Left lung (tissue), 10 donors: ENCODE results near the gene FSCN2. TPM values are rescaled to one million over a fixed set of nuclear protein-coding genes. Genes with fewer than 3 reads are reported as not detected.

Source experiments
- ATAC-seq: fragments of 200-7000 bp; cut with Tn5 transposase; one replicate; pipeline ENCODE4 v1.9.1; 2020; ENCODE audit warnings: moderate library complexity
- DNase-seq, 4 donors: peaks; one replicate each; pipeline ENCODE4 v3.0.0-alpha.2; 2013 to 2020
- H3K27ac ChIP-seq, 2 donors: fragments of 200-600 bp; sonication (generic) in 1 of 2; one replicate each; pipeline versions ENCODE4 v1.5.0 to v1.8.0; 2020 to 2021
- H3K27me3 ChIP-seq, 2 donors: fragments of 200-600 bp; sonication (generic) in 1 of 2; one replicate each; pipeline versions ENCODE4 v1.5.0 to v1.8.0; 2020 to 2021
- H3K36me3 ChIP-seq, 2 donors: fragments of 200-600 bp; sonication (generic) in 1 of 2; one replicate each; pipeline versions ENCODE4 v1.5.0 to v1.8.0; 2020 to 2021
- H3K4me1 ChIP-seq, 2 donors: fragments of 200-600 bp; one replicate each; pipeline ENCODE4 v1.8.0; 2021
- H3K4me3 ChIP-seq, 2 donors: fragments of 200-600 bp; sonication (generic) in 1 of 2; one replicate each; pipeline versions ENCODE4 v1.5.0 to v1.8.0; 2020 to 2021; ENCODE audit warnings: mild to moderate bottlenecking in 1 of 2
- H3K9me3 ChIP-seq, 2 donors: fragments of 200-600 bp; sonication (generic) in 1 of 2; one replicate each; pipeline versions ENCODE4 v1.5.0 to v1.8.0; 2020 to 2021
- CTCF ChIP-seq, 2 donors: fragments of 200-600 bp; sonication (generic) in 1 of 2; IDR thresholded peaks; one replicate each; pipeline versions ENCODE4 v1.5.0 to v1.8.0; 2021; ENCODE audit warnings: antibody characterized with exemption in 2 of 2
- intact Hi-C, 2 donors: fragments of 100-400 bp; cut with DNase I; formaldehyde crosslinking; loops; one replicate each; pipeline versions ENCODE4 v1.11.2 to v1.14.2; 2022
- polyA plus RNA-seq, 6 donors: library from polyadenylated mRNA; unstranded; fragments of 120-200 nt; gene quantifications; one replicate each; pipeline ENCODE4 v1.2.1, GENCODE V29; 2013; ENCODE audit not compliant: insufficient read length in 6 of 6
- total RNA-seq, 2 donors: library from RNA; stranded (reverse); fragmentation: NEBNext Ultra II Directional; extraction: Animal tissue kit (Norgen Biotek cat#: 25700); gene quantifications; one replicate each; pipeline ENCODE4 v1.2.1, GENCODE V29; 2021
- donor health status: DM: no; HTN: yes; CAD: no.
- donor health status: DM: no; HTN: no; CAD: no.

The FSCN2 gene
- total and polyA plus RNA-seq, 8 donors = 0.92 to 3.4 (median 1.9) TPM

GRCh38 chr17:81539571-81539900, 11.4 kb downstream of the FSCN2 start:
- Histone ChIP-seq H3K36me3 (peaks cover 0 to 64% of the 10 kb centered on the region in 2 donors), H3K4me1 (peaks cover 6 to 19% of the 10 kb centered on the region in 2 donors), H3K27me3 (peaks cover 3 to 41% of the 10 kb centered on the region in 2 donors), H3K27ac (no peak overlapping the region), H3K9me3 (no peaks in the 10 kb centered on the region), H3K4me3 (no peak overlapping the region)
- ATAC-seq = no peak
- no peak for TF ChIP-seq CTCF (IDR thresholded peaks at IDR 0.05)
- intact Hi-C loops = no loop called here
- peak in 1 of 4 donors; percentile 52 for DNase-seq

- no peaks in the 10 kb centered on the region for H3K9me3 ChIP-seq
- ATAC-seq (no peak), DNase-seq (peak in 1 of 4 donors; percentile 65)
- TF ChIP-seq CTCF (IDR thresholded peaks at IDR 0.05) = no peak
- no peak overlapping the region for H3K4me3 ChIP-seq
- peaks cover 6 to 19% of the 10 kb centered on the region in 2 donors for H3K4me1 ChIP-seq
- intact Hi-C loops = no loop called here
- peaks cover 0 to 70% of the 10 kb centered on the region in 2 donors for H3K36me3 ChIP-seq
- H3K27me3 ChIP-seq = peaks cover 3 to 35% of the 10 kb centered on the region in 2 donors
- no peak overlapping the region for H3K27ac ChIP-seq
Measured at GRCh38 chr17:81539961-81540675, 11.9 kb downstream of the FSCN2 start.

GRCh38 chr17:81540676-81541027, 12.5 kb downstream of the FSCN2 start:
- Histone ChIP-seq H3K4me1 (peaks cover 6 to 19% of the 10 kb centered on the region in 2 donors), H3K9me3 (no peaks in the 10 kb centered on the region), H3K27ac (no peak overlapping the region), H3K4me3 (no peak overlapping the region), H3K27me3 (peaks cover 3 to 32% of the 10 kb centered on the region in 2 donors), H3K36me3 (peaks cover 0 to 75% of the 10 kb centered on the region in 2 donors)
- DNase-seq (peak in 1 of 4 donors; percentile 62), ATAC-seq (no peak)
- no peak for TF ChIP-seq CTCF (IDR thresholded peaks at IDR 0.05)
- intact Hi-C loops = no loop called here

GRCh38 chr17:81541123-81541522, 12.9 kb downstream of the FSCN2 start:
- DNase-seq (peak in 1 of 4 donors; percentile 76), ATAC-seq (no peak)
- intact Hi-C loops = no loop called here
- Histone ChIP-seq H3K9me3 (no peaks in the 10 kb centered on the region), H3K4me3 (no peak overlapping the region), H3K27me3 (peaks cover 3 to 27% of the 10 kb centered on the region in 2 donors), H3K4me1 (peaks cover 6 to 18% of the 10 kb centered on the region in 2 donors), H3K36me3 (peaks cover 0 to 80% of the 10 kb centered on the region in 2 donors), H3K27ac (no peak overlapping the region)
- TF ChIP-seq CTCF (IDR thresholded peaks at IDR 0.05) = no peak

GRCh38 chr17:81542431-81543338, 14.5 kb downstream of the FSCN2 start:
- peaks cover 3 to 12% of the 10 kb centered on the region in 2 donors for H3K27me3 ChIP-seq
- H3K27ac ChIP-seq = no peak overlapping the region
- TF ChIP-seq CTCF (IDR thresholded peaks at IDR 0.05) = no peak
- intact Hi-C loops = no loop called here
- ATAC-seq (no peak), DNase-seq (peak in 1 of 4 donors; percentile 49)
- peaks cover 0 to 2% of the 10 kb centered on the region in 2 donors for H3K4me1 ChIP-seq
- peaks cover 0 to 96% of the 10 kb centered on the region in 2 donors for H3K36me3 ChIP-seq
- H3K4me3 ChIP-seq = no peak overlapping the region
- no peaks in the 10 kb centered on the region for H3K9me3 ChIP-seq
